Sigmoid colon (tissue), 7 donors: ENCODE results near the gene TAX1BP3. TPM values are rescaled to one million over a fixed set of nuclear protein-coding genes. Genes with fewer than 3 reads are reported as not detected.
"Not testable (repeated sequence)": the region's sequence is repeated elsewhere in the genome, so short reads cannot be mapped to it uniquely, and the experiment has no call there.

ENCODE experiments used
- DNase-seq: peaks from one replicate; pipeline ENCODE4 v3.0.0-alpha.2; 2019
- H3K27ac ChIP-seq, 4 donors: fragments of 200-600 bp; sonication (generic); one replicate each; pipeline ENCODE4 v1.5.1; 2016 to 2019; ENCODE audit warnings: mild to moderate bottlenecking in 1 of 4
- H3K27me3 ChIP-seq, 3 donors: fragments of 200-600 bp; sonication (generic); one replicate each; pipeline ENCODE4 v1.5.1; 2019; ENCODE audit warnings: mild to moderate bottlenecking in 1 of 3
- H3K36me3 ChIP-seq, 4 donors: fragments of 200-600 bp; sonication (generic); one replicate each; pipeline ENCODE4 v1.5.1; 2016 to 2019
- H3K4me1 ChIP-seq, 4 donors: fragments of 200-600 bp; sonication (generic); one replicate each; pipeline ENCODE4 v1.5.1; 2017 to 2019
- H3K4me3 ChIP-seq, 4 donors: fragments of 200-600 bp; sonication (generic); one replicate each; pipeline ENCODE4 v1.5.1; 2017 to 2019; ENCODE audit warnings: mild to moderate bottlenecking in 2 of 4, moderate library complexity in 1 of 4
- H3K9me3 ChIP-seq, 4 donors: fragments of 200-600 bp in 3 of 4; sonication (generic) in 3 of 4; one replicate each; pipeline versions ENCODE4 v1.5.1 to v1.6.1; 2013 to 2019
- CTCF ChIP-seq, 4 experiments: fragments of 450-650 bp in 3 of 4; fragments of 200-600 bp in 1 of 4; IDR thresholded peaks; one replicate each; pipeline ENCODE4 v1.5.1; 2016 to 2019; ENCODE audit warnings: antibody characterized with exemption in 4 of 4, mild to moderate bottlenecking in 3 of 4, moderate library complexity in 2 of 4
- EP300 ChIP-seq, 4 donors: sonication (generic); formaldehyde crosslinking; IDR thresholded peaks; one replicate each; pipeline ENCODE4 v1.6.1; 2017; ENCODE audit warnings: antibody characterized with exemption in 4 of 4
- POLR2A ChIP-seq, 2 donors: fragments of 450-650 bp; IDR thresholded peaks; one replicate each; pipeline ENCODE4 v1.6.1; 2016; ENCODE audit warnings: antibody characterized with exemption in 2 of 2, mild to moderate bottlenecking in 2 of 2, moderate library complexity in 2 of 2
- POLR2AphosphoS5 ChIP-seq, 4 donors: sonication (generic); formaldehyde crosslinking; IDR thresholded peaks; one replicate each; pipeline ENCODE4 v1.6.1; 2017; ENCODE audit warnings: antibody characterized with exemption in 4 of 4
- WGBS, 2 donors: extraction: QIAGEN DNeasy Blood & Tissue Kit; methylation state at CpG; one replicate each; pipeline ENCODE4 v1.1.7; 2013; 5-methylcytosine and 5-hydroxymethylcytosine counted together
- intact Hi-C: fragments of 100-400 bp; cut with DNase I; formaldehyde crosslinking; loops from one replicate; pipeline ENCODE4 v1.15.1; 2023
- polyA plus RNA-seq, 3 donors: library from polyadenylated mRNA; stranded (reverse); fragments of 200-250 nt; gene quantifications; one replicate each; pipeline ENCODE4 v1.2.3, GENCODE V29; 2013
- total RNA-seq, 4 donors: library from RNA; depleted of rRNA; stranded (reverse); fragments of >200 nt; gene quantifications; one replicate each; pipeline ENCODE4 v1.1.0, GENCODE V29; 2016
- donor health status: healthy with polysubstance abuse.
- donor health status: Bipolar disorder and iron deficiency.
- donor health status: healthy.

Gene TAX1BP3
- total and polyA plus RNA-seq, 7 donors = 58.1 to 363 (median 92.0) TPM

DNA sequence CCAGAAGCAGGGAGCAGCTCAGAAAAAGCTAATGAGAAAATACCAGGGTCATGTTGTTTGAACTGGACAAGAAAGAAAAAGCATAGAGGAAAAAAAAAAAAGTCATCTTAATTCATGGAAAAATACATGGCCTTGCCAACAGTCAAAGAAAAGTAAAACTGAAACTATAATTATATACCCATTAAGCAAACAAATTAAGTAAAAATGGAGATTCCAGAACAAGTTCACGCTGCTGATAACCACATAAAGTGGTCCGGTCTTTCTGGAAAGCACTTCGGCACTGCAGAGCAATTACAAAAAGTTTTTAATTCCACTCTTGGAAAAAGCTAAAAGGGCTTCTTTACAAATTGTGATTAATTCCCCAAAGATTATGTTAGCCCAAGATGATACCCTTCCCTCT, 40.0 kb upstream of the TAX1BP3 start:
- no peak for DNase-seq
- Histone ChIP-seq H3K9me3 (no peaks in the 10 kb centered on the region), H3K36me3 (peaks cover 0 to 18% (median 0%) of the 10 kb centered on the region in 4 donors), H3K4me3 (no peak overlapping the region), H3K27me3 (no peaks in the 10 kb centered on the region), H3K27ac (no peak overlapping the region), H3K4me1 (no peaks in the 10 kb centered on the region)
- 20 to 51% methylated on average over 3 of the region's 3 CpGs for WGBS, 2 donors
- intact Hi-C loops = no loop called here
- TF ChIP-seq EP300 (IDR thresholded peaks at IDR 0.05) (no peak), POLR2A (IDR thresholded peaks at IDR 0.05) (no peak), CTCF (IDR thresholded peaks at IDR 0.05) (no peak), POLR2AphosphoS5 (IDR thresholded peaks at IDR 0.05) (no peak)

GRCh38 chr17:3705718-3705984, 37.3 kb upstream of the TAX1BP3 start:
- H3K4me3 ChIP-seq, intact Hi-C loops, DNase-seq, H3K4me1 ChIP-seq, H3K36me3 ChIP-seq, H3K27ac ChIP-seq, H3K27me3 ChIP-seq, H3K9me3 ChIP-seq: not testable (repeated sequence)
- WGBS, 2 donors = 75 to 100% methylated on average over 1 of the region's 1 CpG

DNA sequence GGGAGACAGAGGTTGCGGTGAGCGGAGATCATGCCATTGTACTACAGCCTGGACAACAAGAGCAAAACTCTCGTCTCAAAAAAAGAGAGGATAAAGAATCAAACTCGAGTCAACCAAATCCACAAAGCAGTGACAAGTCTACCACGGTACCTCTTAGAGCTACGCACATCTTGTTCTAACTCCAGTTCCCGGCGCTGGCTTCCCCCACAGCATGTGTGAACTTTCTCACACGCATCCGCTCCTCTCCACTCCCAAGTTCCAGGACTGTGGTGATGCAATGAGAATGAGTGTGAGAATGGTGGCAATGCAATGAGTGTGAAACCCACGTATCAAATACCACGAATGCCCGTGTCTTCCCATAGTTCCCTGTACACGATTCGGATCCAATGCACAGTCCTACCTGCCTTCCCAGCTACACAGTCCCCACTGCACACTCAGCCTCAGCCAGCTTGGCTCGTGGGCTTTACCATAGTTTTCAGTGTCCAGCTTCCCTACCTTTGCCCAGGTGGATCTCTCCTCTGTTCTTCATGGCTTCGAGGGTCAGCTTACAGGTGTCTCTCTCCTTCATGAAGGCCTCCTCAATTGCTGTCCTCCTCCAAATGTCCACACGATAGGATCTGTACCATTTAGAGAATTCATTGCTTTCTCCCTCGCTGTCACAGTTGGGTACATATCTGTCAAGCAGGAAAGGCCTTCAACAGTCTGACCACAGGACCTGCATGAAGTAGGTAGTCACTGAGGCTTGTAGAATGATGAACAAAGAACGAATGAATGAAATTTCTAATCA, 36.7 kb upstream of the TAX1BP3 start:
- no peak overlapping the region for H3K27ac ChIP-seq
- 84 to 90% methylated on average over 20 of the region's 20 CpGs for WGBS, 2 donors
- TF ChIP-seq POLR2AphosphoS5 (IDR thresholded peaks at IDR 0.05) (no peak), EP300 (IDR thresholded peaks at IDR 0.05) (no peak), POLR2A (IDR thresholded peaks at IDR 0.05) (no peak), CTCF (IDR thresholded peaks at IDR 0.05) (no peak)
- no peaks in the 10 kb centered on the region for H3K27me3 ChIP-seq
- intact Hi-C loops = no loop called here
- no peaks in the 10 kb centered on the region for H3K9me3 ChIP-seq
- H3K36me3 ChIP-seq = no peaks in the 10 kb centered on the region
- DNase-seq = no peak
- no peak overlapping the region for H3K4me3 ChIP-seq
- H3K4me1 ChIP-seq = no peaks in the 10 kb centered on the region

GRCh38 chr17:3702041-3702539, 33.7 kb upstream of the TAX1BP3 start:
- H3K27me3 ChIP-seq = peaks cover 0 to 10% (median 6%) of the 10 kb centered on the region in 3 donors
- intact Hi-C loops, H3K9me3 ChIP-seq, DNase-seq, H3K27ac ChIP-seq, H3K4me1 ChIP-seq, H3K36me3 ChIP-seq, H3K4me3 ChIP-seq: not testable (repeated sequence)
- 87 to 92% methylated on average over 7 of the region's 7 CpGs for WGBS, 2 donors

DNA sequence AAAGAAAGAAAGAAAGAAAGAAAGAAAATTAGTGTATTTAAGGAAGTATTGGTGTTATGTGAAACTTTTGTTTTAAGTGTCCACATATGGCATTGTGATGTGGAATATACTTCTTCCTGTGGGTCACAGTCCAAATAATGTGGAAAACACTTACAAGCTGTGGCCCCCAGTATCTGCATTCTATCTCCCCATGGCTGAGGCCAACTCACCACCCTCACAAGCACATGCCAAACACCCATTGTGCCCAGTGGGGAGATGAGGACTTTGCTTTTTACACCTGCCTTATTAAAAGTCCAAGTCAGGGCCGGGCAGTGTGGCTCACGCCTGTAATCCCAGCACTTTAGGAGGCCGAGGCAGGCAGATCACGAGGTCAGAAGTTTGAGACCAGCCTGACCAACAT, 31.6 kb upstream of the TAX1BP3 start:
- Histone ChIP-seq H3K4me1 (peaks cover 0 to 16% (median 14%) of the 10 kb centered on the region in 4 donors), H3K9me3 (peaks cover 0 to 5% (median 2%) of the 10 kb centered on the region in 4 donors), H3K36me3 (no peaks in the 10 kb centered on the region), H3K4me3 (no peak overlapping the region), H3K27ac (no peak overlapping the region), H3K27me3 (peaks cover 4 to 32% (median 28%) of the 10 kb centered on the region in 3 donors)
- DNase-seq = no peak
- 67 to 90% methylated on average over 4 of the region's 4 CpGs for WGBS, 2 donors
- TF ChIP-seq CTCF (IDR thresholded peaks at IDR 0.05) (no peak), EP300 (IDR thresholded peaks at IDR 0.05) (no peak), POLR2A (IDR thresholded peaks at IDR 0.05) (no peak), POLR2AphosphoS5 (IDR thresholded peaks at IDR 0.05) (no peak)
- intact Hi-C loops = no loop called here

DNA sequence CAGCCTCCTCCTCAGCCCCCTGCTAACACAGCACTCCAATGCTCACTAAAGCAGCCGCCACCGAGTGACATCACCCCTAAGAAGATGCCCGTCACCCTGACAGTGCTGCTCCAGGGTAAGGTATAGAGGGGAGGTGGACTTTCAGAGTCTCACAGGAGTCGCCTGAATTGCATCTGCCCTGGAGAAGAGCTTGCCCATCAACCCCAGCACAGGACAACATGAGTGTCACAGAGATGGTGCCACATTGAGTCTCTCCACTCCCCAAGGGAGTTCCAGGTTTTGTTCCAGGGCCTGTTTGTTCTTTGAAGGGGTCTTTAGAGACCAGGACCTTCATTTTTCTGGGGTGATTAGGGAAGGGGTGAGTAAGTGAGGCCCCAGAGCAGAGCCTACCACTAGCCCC, 29.8 kb upstream of the TAX1BP3 start:
- peaks cover 4 to 50% (median 38%) of the 10 kb centered on the region in 3 donors for H3K27me3 ChIP-seq
- 86 to 88% methylated on average over 4 of the region's 4 CpGs for WGBS, 2 donors
- peaks cover 0 to 5% (median 2%) of the 10 kb centered on the region in 4 donors for H3K9me3 ChIP-seq
- no peak overlapping the region for H3K4me3 ChIP-seq
- DNase-seq = no peak
- intact Hi-C loops = no loop called here
- TF ChIP-seq POLR2AphosphoS5 (IDR thresholded peaks at IDR 0.05) (no peak), POLR2A (IDR thresholded peaks at IDR 0.05) (no peak), EP300 (IDR thresholded peaks at IDR 0.05) (no peak), CTCF (IDR thresholded peaks at IDR 0.05) (no peak)
- H3K4me1 ChIP-seq = peaks cover 0 to 18% (median 15%) of the 10 kb centered on the region in 4 donors
- H3K36me3 ChIP-seq = no peaks in the 10 kb centered on the region
- H3K27ac ChIP-seq = no peak overlapping the region
